Fibroblast of upper back skin (primary cell): ENCODE measurements around the gene TCEAL6.
"Not testable (repeated sequence)": the region's sequence is repeated elsewhere in the genome, so short reads cannot be mapped to it uniquely, and the experiment has no call there.

ENCODE experiments used
- DNase-seq: peaks from one replicate; pipeline ENCODE4 v3.0.0-alpha.2; 2013

Gene TCEAL6

GRCh38 chrX:102142274-102142673, at the start of gene TCEAL6:
Gene TCEAL6 (minus strand): TSS chrX:102142481.
- not testable (repeated sequence) for DNase-seq

- DNase-seq, result no peak
Observed at GRCh38 chrX:102185967-102186720, 43.9 kb upstream of the TCEAL6 start.

GRCh38 chrX:102155806-102156179, 13.5 kb upstream of the TCEAL6 start, which contains the start of gene BEX5:
Gene BEX5 (minus strand): TSS chrX:102155977. CDS start chrX:102154265, 1,712 bp downstream.
- peak; percentile 11 for DNase-seq

GRCh38 chrX:102154900-102155805, 12.9 kb upstream of the TCEAL6 start:
- DNase-seq, result no peak

- no peak for DNase-seq
Observed at GRCh38 chrX:102154218-102154860, 12.1 kb upstream of the TCEAL6 start.

- DNase-seq, result not testable (repeated sequence)
Observed at GRCh38 chrX:102141631-102142030, 650 bp downstream of the TCEAL6 start.

GRCh38 chrX:102140876-102141275, 1.4 kb downstream of the TCEAL6 start:
- not testable (repeated sequence) for DNase-seq

- no peak for DNase-seq
Observed at GRCh38 chrX:102138064-102138463, 4.2 kb downstream of the TCEAL6 start.

GRCh38 chrX:102129473-102129872, 12.8 kb downstream of the TCEAL6 start:
- no peak for DNase-seq

GRCh38 chrX:102126863-102127262, 15.4 kb downstream of the TCEAL6 start:
- no peak for DNase-seq

GRCh38 chrX:102126080-102126818, 16.0 kb downstream of the TCEAL6 start:
- not testable (repeated sequence) for DNase-seq

GRCh38 chrX:102125436-102125835, 16.8 kb downstream of the TCEAL6 start, which contains the start of gene TCEAL2:
Gene TCEAL2 (plus strand): TSS chrX:102125679. CDS start chrX:102126831, 1,152 bp downstream.
- DNase-seq, result not testable (repeated sequence)

GRCh38 chrX:102125014-102125413, 17.3 kb downstream of the TCEAL6 start:
- not testable (repeated sequence) for DNase-seq

GRCh38 chrX:102115748-102116147, 26.5 kb downstream of the TCEAL6 start:
- DNase-seq, result no peak

GRCh38 chrX:102113367-102113766, 28.9 kb downstream of the TCEAL6 start:
- DNase-seq, result no peak
